ENCODE measurements around the gene PTCH2.

GRCh38 chr1:44778705-44779576 is 64.1 kb downstream of the PTCH2 start:
- TF ChIP-seq, protein P1, sequence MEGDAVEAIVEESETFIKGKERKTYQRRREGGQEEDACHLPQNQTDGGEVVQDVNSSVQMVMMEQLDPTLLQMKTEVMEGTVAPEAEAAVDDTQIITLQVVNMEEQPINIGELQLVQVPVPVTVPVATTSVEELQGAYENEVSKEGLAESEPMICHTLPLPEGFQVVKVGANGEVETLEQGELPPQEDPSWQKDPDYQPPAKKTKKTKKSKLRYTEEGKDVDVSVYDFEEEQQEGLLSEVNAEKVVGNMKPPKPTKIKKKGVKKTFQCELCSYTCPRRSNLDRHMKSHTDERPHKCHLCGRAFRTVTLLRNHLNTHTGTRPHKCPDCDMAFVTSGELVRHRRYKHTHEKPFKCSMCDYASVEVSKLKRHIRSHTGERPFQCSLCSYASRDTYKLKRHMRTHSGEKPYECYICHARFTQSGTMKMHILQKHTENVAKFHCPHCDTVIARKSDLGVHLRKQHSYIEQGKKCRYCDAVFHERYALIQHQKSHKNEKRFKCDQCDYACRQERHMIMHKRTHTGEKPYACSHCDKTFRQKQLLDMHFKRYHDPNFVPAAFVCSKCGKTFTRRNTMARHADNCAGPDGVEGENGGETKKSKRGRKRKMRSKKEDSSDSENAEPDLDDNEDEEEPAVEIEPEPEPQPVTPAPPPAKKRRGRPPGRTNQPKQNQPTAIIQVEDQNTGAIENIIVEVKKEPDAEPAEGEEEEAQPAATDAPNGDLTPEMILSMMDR (IDR thresholded peaks at IDR 0.05; ENCODE audit: low read length): no peak
- no peak for TF ChIP-seq EZH2 (IDR thresholded peaks at IDR 0.05; ENCODE audit: borderline replicate concordance, low read length)
